PC-9 (cell line): ENCODE data around the gene MAP10.

Experiments
- EZH2 ChIP-seq: fragments of 200-600 bp; sonication (generic); IDR thresholded peaks from 2 replicates; pipeline ENCODE4 v1.8.0; 2017; ENCODE audit warnings: antibody characterized with exemption, low read depth
- TF ChIP-seq, protein P1 (sequence below): fragments of 200-600 bp; sonication (generic); conservative IDR thresholded peaks from 2 replicates; pipeline ENCODE4 v1.6.1; 2017; ENCODE audit warnings: mixed run types, antibody characterized with exemption, mild to moderate bottlenecking, moderate library complexity

DNA sequence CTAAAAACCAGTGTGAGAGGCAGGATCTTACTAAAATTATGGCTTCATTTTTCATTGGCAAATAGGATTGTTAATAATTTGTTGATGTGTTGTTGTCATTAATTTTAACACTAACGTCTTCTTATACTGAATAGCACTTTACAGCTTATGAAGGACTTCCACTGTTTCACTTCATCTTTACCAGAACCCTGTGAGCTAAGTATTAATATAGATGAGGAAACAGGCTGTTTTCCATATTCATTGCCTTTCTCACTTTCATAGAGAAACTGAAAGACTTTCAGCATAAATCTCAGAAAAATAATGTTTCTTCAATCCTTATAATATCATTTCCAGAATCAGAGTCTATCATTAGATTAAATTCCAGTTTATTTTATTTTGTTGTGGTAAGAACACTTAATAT is 8.5 kb downstream of the MAP10 start:
- TF ChIP-seq, protein P1, sequence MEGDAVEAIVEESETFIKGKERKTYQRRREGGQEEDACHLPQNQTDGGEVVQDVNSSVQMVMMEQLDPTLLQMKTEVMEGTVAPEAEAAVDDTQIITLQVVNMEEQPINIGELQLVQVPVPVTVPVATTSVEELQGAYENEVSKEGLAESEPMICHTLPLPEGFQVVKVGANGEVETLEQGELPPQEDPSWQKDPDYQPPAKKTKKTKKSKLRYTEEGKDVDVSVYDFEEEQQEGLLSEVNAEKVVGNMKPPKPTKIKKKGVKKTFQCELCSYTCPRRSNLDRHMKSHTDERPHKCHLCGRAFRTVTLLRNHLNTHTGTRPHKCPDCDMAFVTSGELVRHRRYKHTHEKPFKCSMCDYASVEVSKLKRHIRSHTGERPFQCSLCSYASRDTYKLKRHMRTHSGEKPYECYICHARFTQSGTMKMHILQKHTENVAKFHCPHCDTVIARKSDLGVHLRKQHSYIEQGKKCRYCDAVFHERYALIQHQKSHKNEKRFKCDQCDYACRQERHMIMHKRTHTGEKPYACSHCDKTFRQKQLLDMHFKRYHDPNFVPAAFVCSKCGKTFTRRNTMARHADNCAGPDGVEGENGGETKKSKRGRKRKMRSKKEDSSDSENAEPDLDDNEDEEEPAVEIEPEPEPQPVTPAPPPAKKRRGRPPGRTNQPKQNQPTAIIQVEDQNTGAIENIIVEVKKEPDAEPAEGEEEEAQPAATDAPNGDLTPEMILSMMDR, result no peak
- TF ChIP-seq EZH2, result no peak
